Thyroid gland (tissue), 4 donors: ENCODE measurements around the gene RARRES1.

Source experiments
- POLR2A ChIP-seq, 2 donors: fragments of 450-650 bp; IDR thresholded peaks; one replicate each; pipeline ENCODE4 v1.6.1; 2017; ENCODE audit warnings: antibody characterized with exemption in 2 of 2, mild to moderate bottlenecking in 2 of 2, moderate library complexity in 1 of 2
- TF ChIP-seq, protein P1 (sequence below), 6 experiments: fragments of 200-600 bp in 3 of 6; fragments of 450-650 bp in 3 of 6; sonication (generic) in 3 of 6; IDR thresholded peaks; one replicate each; pipeline ENCODE4 v1.5.1; 2016 to 2019; ENCODE audit warnings: antibody characterized with exemption in 6 of 6, mild to moderate bottlenecking in 2 of 6, inconsistent platforms in 1 of 6, moderate library complexity in 1 of 6

- TF ChIP-seq, protein P1, sequence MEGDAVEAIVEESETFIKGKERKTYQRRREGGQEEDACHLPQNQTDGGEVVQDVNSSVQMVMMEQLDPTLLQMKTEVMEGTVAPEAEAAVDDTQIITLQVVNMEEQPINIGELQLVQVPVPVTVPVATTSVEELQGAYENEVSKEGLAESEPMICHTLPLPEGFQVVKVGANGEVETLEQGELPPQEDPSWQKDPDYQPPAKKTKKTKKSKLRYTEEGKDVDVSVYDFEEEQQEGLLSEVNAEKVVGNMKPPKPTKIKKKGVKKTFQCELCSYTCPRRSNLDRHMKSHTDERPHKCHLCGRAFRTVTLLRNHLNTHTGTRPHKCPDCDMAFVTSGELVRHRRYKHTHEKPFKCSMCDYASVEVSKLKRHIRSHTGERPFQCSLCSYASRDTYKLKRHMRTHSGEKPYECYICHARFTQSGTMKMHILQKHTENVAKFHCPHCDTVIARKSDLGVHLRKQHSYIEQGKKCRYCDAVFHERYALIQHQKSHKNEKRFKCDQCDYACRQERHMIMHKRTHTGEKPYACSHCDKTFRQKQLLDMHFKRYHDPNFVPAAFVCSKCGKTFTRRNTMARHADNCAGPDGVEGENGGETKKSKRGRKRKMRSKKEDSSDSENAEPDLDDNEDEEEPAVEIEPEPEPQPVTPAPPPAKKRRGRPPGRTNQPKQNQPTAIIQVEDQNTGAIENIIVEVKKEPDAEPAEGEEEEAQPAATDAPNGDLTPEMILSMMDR (IDR thresholded peaks at IDR 0.05): no peak
- no peak for TF ChIP-seq POLR2A (IDR thresholded peaks at IDR 0.05)
Observed at GRCh38 chr3:158751316-158751715, 19.1 kb upstream of the RARRES1 start.
